HepG2 (cell line): ENCODE data around the gene SCAI. TPM values are rescaled to one million over a fixed set of nuclear protein-coding genes. Genes with fewer than 3 reads are reported as not detected.

Experiments
- ATAC-seq: fragments of 200-7000 bp; cut with Tn5 transposase; 3 replicates; pipeline ENCODE4 v1.9.1; 2020; ENCODE audit warnings: mild to moderate bottlenecking, moderate library complexity
- BruUV-seq: library from RNA; stranded (reverse); fragments of 400-500 nt; replicated peaks from 2 replicates; lab custom pipeline; 2021; lab: Mats Ljungman, UMichigan
- CTCF ChIA-PET: fragments of 300-600 bp; formaldehyde crosslinking; extraction: SDS; loops from one replicate; lab custom pipeline; 2021; ENCODE audit warnings: low total read pairs, inconsistent platforms, low intra/inter-chr PET ratio; lab: Yijun Ruan, JAX
- POLR2A ChIA-PET: fragments of 350-600 bp; sonication (Branson Sonifier 250); formaldehyde crosslinking; loops from one replicate; lab custom pipeline; 2020; ENCODE audit warnings: antibody characterized with exemption, inconsistent platforms; lab: Yijun Ruan, JAX
- DNase-seq: peaks from one replicate; pipeline ENCODE4 v3.0.0-alpha.2; 2015; ENCODE audit warnings: low spot score
- FAIRE-seq: peaks from 3 replicates; lab custom pipeline; 2011; peaks lifted over from hg19 to GRCh38; lab: Jason Lieb, UNC
- H2AFZ ChIP-seq: one replicate; pipeline ENCODE4 v1.6.1; 2011; ENCODE audit warnings: low read length, inconsistent platforms
- H3K27ac ChIP-seq: fragments of 300-600 bp; 3 replicates; pipeline ENCODE4 v1.8.0; 2011; ENCODE audit warnings: mixed run types, mild to moderate bottlenecking, mixed read lengths, low read length, inconsistent platforms; ENCODE audit not compliant: insufficient read depth; ENCODE audit errors: extremely low read length
- H3K27me3 ChIP-seq, 2 experiments: fragments of 200-600 bp in 1 of 2; 2 replicates in 1 of 2; 3 replicates in 1 of 2; pipeline versions ENCODE4 v1.6.0 to v1.8.0; 2011; ENCODE audit warnings: low read length in 2 of 2, mild to moderate bottlenecking in 2 of 2, moderate library complexity in 2 of 2, inconsistent platforms in 1 of 2; ENCODE audit not compliant: insufficient read depth in 2 of 2, control insufficient read depth in 1 of 2
- H3K36me3 ChIP-seq, 2 experiments: fragments of 200-600 bp in 1 of 2; replicated peaks in 1 of 2; 2 replicates in 1 of 2; 3 replicates in 1 of 2; pipeline versions ENCODE4 v1.5.1 to v1.8.0; 2011; ENCODE audit warnings: low read length in 2 of 2, inconsistent platforms in 1 of 2; ENCODE audit not compliant: insufficient read depth in 2 of 2, control insufficient read depth in 1 of 2
- H3K4me1 ChIP-seq: 2 replicates; pipeline ENCODE4 v1.5.1; 2012; ENCODE audit warnings: low read length, inconsistent platforms; ENCODE audit not compliant: insufficient read depth
- H3K4me2 ChIP-seq: 2 replicates; pipeline ENCODE4 v1.6.0; 2011; ENCODE audit warnings: low read depth, low read length, inconsistent platforms
- H3K4me3 ChIP-seq, 3 experiments: fragments of 200-600 bp in 1 of 3; sonication (generic), shearing (Covaris generic) in 1 of 3; replicated peaks in 1 of 3; 2 replicates each; pipeline ENCODE4 v1.5.1; 2011 to 2016; ENCODE audit warnings: low read length in 3 of 3, inconsistent platforms in 2 of 3, low read depth in 2 of 3, mild to moderate bottlenecking in 2 of 3, control low read depth in 1 of 3, mixed read lengths in 1 of 3; ENCODE audit not compliant: insufficient read depth in 1 of 3
- H3K79me2 ChIP-seq: one replicate; pipeline ENCODE4 v1.6.1; 2011; ENCODE audit warnings: low read length, inconsistent platforms; ENCODE audit not compliant: insufficient read depth
- H3K9ac ChIP-seq: 2 replicates; pipeline ENCODE4 v1.6.0; 2011; ENCODE audit warnings: mild to moderate bottlenecking, low read depth, low read length, inconsistent platforms; ENCODE audit not compliant: insufficient read depth
- H3K9me3 ChIP-seq: 2 replicates; pipeline ENCODE4 v1.5.1; 2012; ENCODE audit warnings: mild to moderate bottlenecking, low read length
- H4K20me1 ChIP-seq: 2 replicates; pipeline ENCODE4 v1.6.0; 2011; ENCODE audit warnings: inconsistent platforms, mild to moderate bottlenecking, low read length, moderate library complexity; ENCODE audit not compliant: insufficient read depth
- FIP1L1 ChIP-seq: fragments of 200-400 bp; formaldehyde crosslinking; IDR thresholded peaks from 2 replicates; pipeline ENCODE4 v1.6.1; 2018; ENCODE audit warnings: low read depth, mild to moderate bottlenecking, low read length, moderate library complexity, borderline replicate concordance; ENCODE audit not compliant: insufficient read depth
- PRDM10 ChIP-seq: sonication (generic); formaldehyde crosslinking; IDR thresholded peaks from 2 replicates; pipeline ENCODE4 v1.4.0; 2020; ENCODE audit warnings: low read depth, missing genetic modification reagents
- ZMYM3 ChIP-seq: sonication (generic); formaldehyde crosslinking; IDR thresholded peaks from 2 replicates; pipeline ENCODE4 v1.5.1; 2020; ENCODE audit warnings: mild to moderate bottlenecking, missing genetic modification reagents
- WGBS: methylation state at CpG from one replicate; pipeline ENCODE4 v1.1.6; 2017; ENCODE audit warnings: low lambda C conversion rate; 5-methylcytosine and 5-hydroxymethylcytosine counted together
- in situ Hi-C: cut with HindIII; loops from 2 replicates; pipeline ENCODE4 v1.10.0; 2017; ENCODE audit warnings: low pct_unique_long_range_greater_than_20kb; ENCODE audit not compliant: extremely low pct_ligation_motif_present
- intact Hi-C: fragments of 100-400 bp; cut with micrococcal nuclease; formaldehyde crosslinking; loops from one replicate; pipeline ENCODE4 v1.10.0; 2022; ENCODE audit not compliant: unreplicated experiment
- polyA plus RNA-seq, 8 experiments: library from polyadenylated mRNA; depleted of rRNA in 3 of 8; stranded (reverse) in 7 of 8; unstranded in 1 of 8; fragments of >200 nt; fragmentation: Illumina TruSeq in 4 of 8; extraction: Trizol in 4 of 8; gene quantifications; 2 replicates each; pipeline versions ENCODE4 v1.2.1 to v1.2.3, GENCODE V29; 2011 to 2016; ENCODE audit warnings: low read depth in 4 of 8, missing spikeins in 1 of 8, mixed read lengths in 1 of 8; ENCODE audit not compliant: insufficient read depth in 1 of 8
- total RNA-seq, 5 experiments: library from RNA; depleted of rRNA; stranded (reverse); fragments of >200 nt; fragmentation: Illumina TruSeq; extraction: Trizol; gene quantifications; 2 replicates each; pipeline ENCODE4 v1.2.3, GENCODE V29; 2016; ENCODE audit warnings: low read depth in 1 of 5
- TF ChIP-seq, protein P1 (sequence below): sonication (generic); formaldehyde crosslinking; IDR thresholded peaks from 2 replicates; pipeline ENCODE4 v1.4.0; 2020; ENCODE audit warnings: missing genetic modification reagents
- TF ChIP-seq, protein P2 (sequence below): sonication (generic); formaldehyde crosslinking; IDR thresholded peaks from 2 replicates; pipeline ENCODE4 v1.8.1; 2023; ENCODE audit warnings: mild to moderate bottlenecking, inconsistent platforms, moderate library complexity, missing genetic modification reagents, borderline replicate concordance

SCAI gene
- total and polyA plus RNA-seq, 2 of the 13 experiments (the other 11 are each of a cell fraction or from before 2014, with no cell fraction given), result 4.4 to 8.4 TPM

- H3K79me2 ChIP-seq, result peaks cover 7% of the 10 kb centered on the region
- peaks cover 20% of the 10 kb centered on the region for H3K4me1 ChIP-seq
- CTCF ChIA-PET, result no interaction called here
- no peak overlapping the region for H3K9ac ChIP-seq
- H3K27me3 ChIP-seq, result no peaks in the 10 kb centered on the region; a peak in 1 of 5 replicates
- H3K4me2 ChIP-seq, result peak overlapping the region; percentile 86; the same call in 1 of the 2 replicates
- H2AFZ ChIP-seq, result no peak overlapping the region
- TF ChIP-seq ZMYM3, result peak; percentile 64
- TF ChIP-seq, protein P1, sequence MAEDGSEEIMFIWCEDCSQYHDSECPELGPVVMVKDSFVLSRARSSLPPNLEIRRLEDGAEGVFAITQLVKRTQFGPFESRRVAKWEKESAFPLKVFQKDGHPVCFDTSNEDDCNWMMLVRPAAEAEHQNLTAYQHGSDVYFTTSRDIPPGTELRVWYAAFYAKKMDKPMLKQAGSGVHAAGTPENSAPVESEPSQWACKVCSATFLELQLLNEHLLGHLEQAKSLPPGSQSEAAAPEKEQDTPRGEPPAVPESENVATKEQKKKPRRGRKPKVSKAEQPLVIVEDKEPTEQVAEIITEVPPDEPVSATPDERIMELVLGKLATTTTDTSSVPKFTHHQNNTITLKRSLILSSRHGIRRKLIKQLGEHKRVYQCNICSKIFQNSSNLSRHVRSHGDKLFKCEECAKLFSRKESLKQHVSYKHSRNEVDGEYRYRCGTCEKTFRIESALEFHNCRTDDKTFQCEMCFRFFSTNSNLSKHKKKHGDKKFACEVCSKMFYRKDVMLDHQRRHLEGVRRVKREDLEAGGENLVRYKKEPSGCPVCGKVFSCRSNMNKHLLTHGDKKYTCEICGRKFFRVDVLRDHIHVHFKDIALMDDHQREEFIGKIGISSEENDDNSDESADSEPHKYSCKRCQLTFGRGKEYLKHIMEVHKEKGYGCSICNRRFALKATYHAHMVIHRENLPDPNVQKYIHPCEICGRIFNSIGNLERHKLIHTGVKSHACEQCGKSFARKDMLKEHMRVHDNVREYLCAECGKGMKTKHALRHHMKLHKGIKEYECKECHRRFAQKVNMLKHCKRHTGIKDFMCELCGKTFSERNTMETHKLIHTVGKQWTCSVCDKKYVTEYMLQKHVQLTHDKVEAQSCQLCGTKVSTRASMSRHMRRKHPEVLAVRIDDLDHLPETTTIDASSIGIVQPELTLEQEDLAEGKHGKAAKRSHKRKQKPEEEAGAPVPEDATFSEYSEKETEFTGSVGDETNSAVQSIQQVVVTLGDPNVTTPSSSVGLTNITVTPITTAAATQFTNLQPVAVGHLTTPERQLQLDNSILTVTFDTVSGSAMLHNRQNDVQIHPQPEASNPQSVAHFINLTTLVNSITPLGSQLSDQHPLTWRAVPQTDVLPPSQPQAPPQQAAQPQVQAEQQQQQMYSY, result 0 out of 2 replicates have a peak, but pooled peaks have one; percentile 35
- no peak for TF ChIP-seq PRDM10 (CRISPR knock-in tag)
- no peak for TF ChIP-seq FIP1L1
- TF ChIP-seq, protein P2, sequence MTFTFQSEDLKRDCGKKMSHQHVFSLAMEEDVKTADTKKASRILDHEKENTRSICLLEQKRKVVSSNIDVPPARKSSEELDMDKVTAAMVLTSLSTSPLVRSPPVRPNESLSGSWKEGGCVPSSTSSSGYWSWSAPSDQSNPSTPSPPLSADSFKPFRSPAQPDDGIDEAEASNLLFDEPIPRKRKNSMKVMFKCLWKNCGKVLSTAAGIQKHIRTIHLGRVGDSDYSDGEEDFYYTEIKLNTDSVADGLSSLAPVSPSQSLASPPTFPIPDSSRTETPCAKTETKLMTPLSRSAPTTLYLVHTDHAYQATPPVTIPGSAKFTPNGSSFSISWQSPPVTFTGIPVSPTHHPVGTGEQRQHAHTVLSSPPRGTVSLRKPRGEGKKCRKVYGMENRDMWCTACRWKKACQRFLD (CRISPR knock-in tag), result no peak
- H3K36me3 ChIP-seq, result no peaks in the 10 kb centered on the region
- intact Hi-C loops (loop anchor here (10.0 kb wide), 2 partner anchors 277 to 367 kb away; partner anchors contain the start of genes ARPC5L, NR6A1, OLFML2A and RPL35), in situ Hi-C loops (no loop called here)
- DNase-seq, result no peak
- H3K4me3 ChIP-seq, result no peak overlapping the region; a peak in 1 of 6 replicates
- H4K20me1 ChIP-seq, result no peaks in the 10 kb centered on the region
- ATAC-seq, result no peak
- no peak overlapping the region for H3K27ac ChIP-seq
- BruUV-seq, result TSS peak; percentile 45
- WGBS, result 84% methylated on average over 4 of the region's 4 CpGs
- POLR2A ChIA-PET, result interaction anchor here (1.1 kb wide), 1 partner anchor 200 kb away, joined by 3 read pairs; the partner anchor contains the start of gene GOLGA1
- no peaks in the 10 kb centered on the region for H3K9me3 ChIP-seq
- no peak for FAIRE-seq
Measured at GRCh38 chr9:125141751-125142150, 1.6 kb downstream of the SCAI start.
